Cardiac fibroblast (primary cell): ENCODE measurements around the gene ZBTB46.
"Not testable (repeated sequence)": the region's sequence is repeated elsewhere in the genome, so short reads cannot be mapped to it uniquely, and the experiment has no call there.

ENCODE experiments used
- DNase-seq, 2 donors: peaks; one replicate each; pipeline versions ENCODE4 v3.0.0 to v3.0.0-alpha.2; 2010; ENCODE audit warnings: low read depth in 2 of 2
- H3K4me3 ChIP-seq, 2 donors: replicated peaks in 1 of 2; 1 replicate in 1 of 2; 2 replicates in 1 of 2; pipeline ENCODE4 v1.5.1; 2011; ENCODE audit warnings: low read depth in 2 of 2, low read length in 2 of 2, mild to moderate bottlenecking in 2 of 2, moderate library complexity in 1 of 2
- TF ChIP-seq, protein P1 (sequence below): IDR thresholded peaks from one replicate; pipeline ENCODE4 v1.5.1; 2011; ENCODE audit warnings: low read depth, mild to moderate bottlenecking, low read length, inconsistent platforms

ZBTB46 gene

DNA sequence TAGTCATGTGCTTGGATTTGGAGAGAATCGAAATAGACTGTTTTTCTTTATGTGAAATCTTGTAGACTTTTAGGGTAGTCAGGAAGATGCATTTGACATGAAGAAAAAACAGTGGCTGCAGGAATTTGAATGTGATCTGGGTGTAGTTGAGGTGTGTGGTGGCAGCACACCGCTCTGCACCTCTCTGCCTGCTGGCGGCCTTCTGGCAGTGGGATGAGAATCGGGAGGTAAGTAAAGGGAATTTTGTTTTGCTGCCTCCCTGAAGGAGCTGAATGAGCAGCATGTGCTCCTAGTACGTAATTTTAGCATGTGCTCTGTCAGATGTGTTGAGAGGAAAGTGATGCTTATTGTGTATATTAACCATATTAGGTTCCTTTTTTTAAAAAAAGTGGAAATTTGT, 37.2 kb upstream of the ZBTB46 start:
- H3K4me3 ChIP-seq = no peak overlapping the region
- no peak for DNase-seq
- TF ChIP-seq, protein P1, sequence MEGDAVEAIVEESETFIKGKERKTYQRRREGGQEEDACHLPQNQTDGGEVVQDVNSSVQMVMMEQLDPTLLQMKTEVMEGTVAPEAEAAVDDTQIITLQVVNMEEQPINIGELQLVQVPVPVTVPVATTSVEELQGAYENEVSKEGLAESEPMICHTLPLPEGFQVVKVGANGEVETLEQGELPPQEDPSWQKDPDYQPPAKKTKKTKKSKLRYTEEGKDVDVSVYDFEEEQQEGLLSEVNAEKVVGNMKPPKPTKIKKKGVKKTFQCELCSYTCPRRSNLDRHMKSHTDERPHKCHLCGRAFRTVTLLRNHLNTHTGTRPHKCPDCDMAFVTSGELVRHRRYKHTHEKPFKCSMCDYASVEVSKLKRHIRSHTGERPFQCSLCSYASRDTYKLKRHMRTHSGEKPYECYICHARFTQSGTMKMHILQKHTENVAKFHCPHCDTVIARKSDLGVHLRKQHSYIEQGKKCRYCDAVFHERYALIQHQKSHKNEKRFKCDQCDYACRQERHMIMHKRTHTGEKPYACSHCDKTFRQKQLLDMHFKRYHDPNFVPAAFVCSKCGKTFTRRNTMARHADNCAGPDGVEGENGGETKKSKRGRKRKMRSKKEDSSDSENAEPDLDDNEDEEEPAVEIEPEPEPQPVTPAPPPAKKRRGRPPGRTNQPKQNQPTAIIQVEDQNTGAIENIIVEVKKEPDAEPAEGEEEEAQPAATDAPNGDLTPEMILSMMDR = no peak

DNA sequence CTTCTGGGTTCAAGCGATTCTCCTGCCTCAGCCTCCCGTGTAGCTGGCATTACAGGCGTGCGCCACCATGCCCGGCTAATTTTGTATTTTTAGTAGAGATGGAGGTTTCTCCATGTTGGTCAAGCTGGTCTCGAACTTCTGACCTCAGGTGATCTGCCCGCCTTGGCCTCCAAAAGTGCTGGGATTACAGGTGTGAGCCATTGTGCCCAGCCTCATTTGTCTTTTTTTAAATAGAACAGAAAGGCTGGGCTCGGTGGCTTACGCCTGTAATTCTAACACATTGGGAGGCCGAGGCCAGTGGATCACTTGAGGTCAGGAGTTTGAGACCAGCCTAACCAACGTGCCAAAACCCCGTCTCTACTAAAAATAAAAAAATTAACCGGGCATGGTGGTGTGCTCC, 36.0 kb upstream of the ZBTB46 start:
- H3K4me3 ChIP-seq, DNase-seq: not testable (repeated sequence)

DNA sequence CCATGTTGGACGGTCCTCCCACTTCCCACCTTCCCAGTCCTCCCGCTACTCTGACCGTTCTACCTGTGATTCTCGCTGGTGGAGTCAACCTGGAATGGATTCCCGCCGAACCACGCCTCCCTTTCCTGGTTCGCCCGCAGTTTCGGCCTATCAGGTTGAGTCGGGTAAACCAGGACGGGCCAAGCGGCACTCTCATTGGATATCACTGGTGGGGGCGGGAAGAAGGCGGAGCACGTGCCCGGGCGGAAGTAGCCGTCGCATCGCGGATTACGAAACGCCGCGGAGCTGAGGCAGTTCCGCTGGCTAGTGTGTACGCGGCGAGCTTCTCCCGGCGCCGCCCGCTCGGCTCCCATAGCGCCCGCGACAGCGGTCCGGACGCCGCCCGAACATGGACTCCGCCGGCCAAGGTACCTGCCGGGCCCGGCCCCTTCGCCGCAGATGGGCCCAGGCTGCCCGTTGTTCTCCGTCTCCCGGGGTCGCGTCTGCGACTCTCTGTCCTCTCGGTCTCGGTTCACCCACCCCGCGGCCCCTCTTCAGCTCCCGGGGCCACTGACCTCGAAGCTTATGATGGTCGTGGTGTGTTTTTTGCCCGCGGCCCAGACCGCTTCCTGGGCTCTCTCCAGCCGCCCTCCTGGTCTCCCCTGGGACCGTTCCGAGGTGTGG, 34.0 kb upstream of the ZBTB46 start, which contains the start of gene TPD52L2:
TSS of gene TPD52L2 (plus strand) at position 293 of the 663 bp plus-strand sequence. CDS start at position 389, 96 bp downstream.
- H3K4me3 ChIP-seq = peak within 1 kb of the TSS; percentile 96 to 98

DNA sequence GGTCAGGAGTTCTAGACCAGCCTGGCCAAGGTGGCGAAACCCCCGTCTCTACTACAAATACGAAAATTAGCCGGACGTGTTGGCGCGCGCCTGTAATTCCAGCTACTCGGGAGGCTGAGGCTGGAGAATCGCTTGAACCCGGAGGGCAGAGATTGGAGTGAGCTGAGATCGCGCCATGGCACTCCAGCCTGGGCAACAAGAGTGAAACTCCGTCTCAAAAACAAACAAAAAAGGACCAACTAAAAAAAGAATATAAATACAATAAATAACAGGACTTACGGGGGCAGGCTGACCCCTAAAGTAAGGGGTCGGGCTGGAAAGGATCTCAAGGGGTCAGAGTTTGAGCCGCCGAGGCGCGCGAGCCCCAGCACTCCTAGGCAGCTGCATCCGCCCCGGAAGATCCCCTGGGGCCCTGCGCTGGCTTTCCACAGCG, 33.5 kb upstream of the ZBTB46 start:
- H3K4me3 ChIP-seq = peak overlapping the region; percentile 96 to 98
- no peak for DNase-seq
- TF ChIP-seq, protein P1 = no peak

More for the DNA sequence above, 34.0 kb upstream of the ZBTB46 start, which contains the start of gene TPD52L2:
- TF ChIP-seq, protein P1 = no peak
- peak; percentile 98 for DNase-seq

DNA sequence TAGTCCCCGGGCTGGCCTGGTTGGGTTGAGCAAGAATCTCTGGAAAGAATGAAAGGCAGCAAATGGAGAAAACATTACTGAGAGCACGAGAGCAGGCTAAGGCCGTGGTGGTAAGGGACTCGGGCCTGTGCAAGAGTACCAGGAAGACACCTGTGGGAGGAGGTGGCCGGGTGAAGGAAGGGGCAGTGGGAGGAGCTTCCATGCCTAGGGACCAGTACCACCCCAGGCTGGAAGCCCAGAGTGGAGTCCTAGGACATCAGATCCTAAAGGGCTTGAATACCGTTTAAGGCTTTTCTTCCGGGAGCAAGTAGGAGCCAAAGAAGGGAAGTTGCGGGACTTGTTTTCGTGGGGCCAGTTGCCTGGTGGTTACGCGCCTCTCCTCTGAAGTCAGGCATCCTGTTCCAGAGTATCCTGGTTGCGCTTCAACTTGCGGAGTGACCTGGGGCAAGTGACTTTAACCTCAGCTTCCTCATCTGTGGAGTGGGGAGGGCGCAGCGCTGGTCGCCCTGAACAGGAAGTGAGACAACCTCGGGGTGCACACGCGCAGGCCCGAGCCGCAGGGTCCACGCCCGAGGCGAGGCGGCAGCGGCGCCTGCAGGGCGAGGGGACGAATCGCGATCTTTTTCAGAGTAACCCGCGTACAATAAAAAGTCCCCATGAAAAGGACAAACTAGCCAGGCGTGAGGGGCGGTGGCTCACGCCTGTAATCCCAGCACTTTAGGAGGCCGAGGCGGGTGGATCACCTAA, 32.9 kb upstream of the ZBTB46 start:
- peak; percentile 82 to 84 for DNase-seq
- peak overlapping the region; percentile 96 to 98 for H3K4me3 ChIP-seq
- TF ChIP-seq, protein P1 = peak; percentile 42

DNA sequence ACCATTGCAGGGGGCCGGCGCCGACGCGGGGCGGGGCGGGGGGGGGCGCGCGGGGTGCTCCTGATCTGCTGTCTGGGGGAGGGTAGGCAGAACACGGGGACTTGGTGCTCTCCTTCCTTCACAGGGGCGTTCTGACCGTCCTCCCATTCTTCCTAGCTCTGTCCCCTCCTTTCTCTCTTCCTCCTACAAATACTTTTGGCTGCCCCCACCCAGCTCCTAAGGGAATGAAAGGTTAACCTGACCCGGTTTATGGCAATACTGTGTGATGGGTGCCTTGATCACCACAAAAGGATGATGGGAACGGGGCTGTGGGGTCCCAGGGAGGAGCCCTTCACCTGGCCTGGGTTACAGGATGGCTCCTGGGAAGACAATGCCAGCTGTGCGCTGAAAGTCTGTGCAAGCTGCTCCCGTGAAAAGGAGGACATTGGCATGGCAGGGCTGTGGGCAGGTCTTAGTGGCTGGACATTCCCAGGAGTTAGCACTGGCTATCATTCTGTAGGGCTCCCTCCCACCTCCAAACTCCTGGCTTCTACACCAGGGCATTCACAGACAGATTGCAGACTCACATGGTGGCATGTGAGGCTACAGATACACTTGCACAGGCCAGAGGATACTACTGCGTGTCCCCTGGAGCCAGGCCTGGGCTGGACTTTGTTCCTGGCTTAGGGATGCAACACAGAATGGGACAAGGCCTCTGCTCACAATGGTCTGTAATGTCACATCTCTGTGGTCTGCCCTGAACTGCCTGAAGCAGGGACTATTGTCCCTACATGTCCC, 32.1 kb upstream of the ZBTB46 start:
- peak overlapping the region; percentile 37 to 96 for H3K4me3 ChIP-seq
- no peak for DNase-seq
- TF ChIP-seq, protein P1 = no peak
